Stimulated activated CD8-positive, alpha-beta memory T cell treated with anti-CD3 and anti-CD28 coated beads, Interleukin-4, amount 100 ng/mL, for 1 hour (primary cell): ENCODE data around the gene NUDT1.

Experiments
- DNase-seq, 2 donors: peaks; one replicate each; pipeline ENCODE4 v3.0.0-alpha.2; 2020; ENCODE audit warnings: low read depth in 2 of 2, low spot score in 1 of 2

The NUDT1 gene

DNA sequence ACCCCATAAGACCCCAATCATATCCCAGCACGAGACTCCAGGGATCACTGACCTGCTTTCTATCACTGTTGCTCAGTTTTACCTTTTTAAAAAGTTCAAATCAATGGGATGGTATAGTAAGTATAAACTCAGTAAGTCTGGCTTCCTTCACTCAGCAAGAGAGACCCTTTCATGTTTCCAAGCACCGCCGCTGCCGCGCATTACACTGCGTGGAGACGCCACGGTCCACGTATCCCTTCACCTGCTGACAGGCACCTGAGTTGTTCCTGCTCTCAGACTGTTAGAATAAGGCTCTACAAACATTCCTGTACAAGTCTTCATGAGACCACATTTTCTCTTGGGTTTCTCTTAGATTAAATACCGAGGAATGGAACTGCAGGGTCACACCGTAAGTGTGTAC, 37.6 kb upstream of the NUDT1 start:
- DNase-seq = no peak

DNA sequence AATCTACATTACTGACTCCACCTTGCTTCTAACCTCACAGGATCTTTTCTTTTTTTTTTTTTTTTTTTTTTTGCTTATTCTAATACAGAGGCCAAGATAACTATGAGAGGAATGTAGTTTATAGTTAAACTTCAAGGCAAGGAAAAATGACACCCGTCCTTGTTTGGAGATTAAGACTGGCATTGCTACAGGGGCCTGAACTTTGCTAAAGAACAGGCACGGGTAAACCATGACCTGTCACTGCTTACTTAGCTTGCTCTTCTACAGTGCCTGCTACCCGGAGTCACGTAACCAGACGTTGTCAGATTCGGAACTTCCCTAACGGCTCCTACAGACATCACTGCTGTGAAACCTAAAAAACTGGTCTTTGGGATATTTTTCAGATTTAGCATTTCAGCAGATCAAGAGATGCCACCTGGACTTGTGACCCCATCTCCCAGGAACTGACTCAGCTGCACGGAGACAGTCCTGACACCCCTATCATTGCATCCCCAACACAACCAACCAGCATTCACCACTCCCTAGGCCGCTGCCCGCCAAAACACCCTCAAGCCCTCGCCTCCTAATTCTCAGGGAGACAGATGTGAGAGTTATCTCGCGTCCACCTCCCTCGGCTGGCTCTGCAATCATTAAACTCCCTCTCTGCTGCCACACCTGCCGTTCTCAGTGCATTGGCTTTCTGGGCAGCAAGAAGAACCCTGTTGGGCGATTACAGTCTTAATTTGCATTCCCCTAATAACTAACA, 36.8 kb upstream of the NUDT1 start:
- no peak for DNase-seq

- DNase-seq = no peak
These were observed 33.3 kb upstream of the NUDT1 start for GRCh38 chr7:2208712-2209111.

GRCh38 chr7:2209146-2209960, 32.7 kb upstream of the NUDT1 start:
- DNase-seq = no peak

DNA sequence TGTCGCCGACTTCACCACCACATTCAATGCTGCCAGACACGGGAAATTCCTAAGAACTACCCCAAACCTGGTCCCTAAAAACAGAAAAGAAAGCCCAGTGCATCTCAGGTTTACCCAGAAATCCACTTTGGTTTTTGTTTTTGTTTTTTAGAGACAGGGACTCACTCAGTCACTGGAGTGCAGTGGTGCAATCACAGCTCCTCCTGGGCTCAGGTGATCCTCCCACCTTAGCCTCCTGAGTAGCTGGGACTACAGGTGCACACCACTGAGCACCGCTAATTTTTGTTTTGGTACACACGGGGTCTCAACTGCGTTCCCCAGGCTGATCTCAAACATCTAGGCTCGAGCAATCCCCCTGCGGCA, 32.1 kb upstream of the NUDT1 start:
- DNase-seq = no peak

GRCh38 chr7:2210551-2211258, 31.3 kb upstream of the NUDT1 start:
- DNase-seq = no peak

DNA sequence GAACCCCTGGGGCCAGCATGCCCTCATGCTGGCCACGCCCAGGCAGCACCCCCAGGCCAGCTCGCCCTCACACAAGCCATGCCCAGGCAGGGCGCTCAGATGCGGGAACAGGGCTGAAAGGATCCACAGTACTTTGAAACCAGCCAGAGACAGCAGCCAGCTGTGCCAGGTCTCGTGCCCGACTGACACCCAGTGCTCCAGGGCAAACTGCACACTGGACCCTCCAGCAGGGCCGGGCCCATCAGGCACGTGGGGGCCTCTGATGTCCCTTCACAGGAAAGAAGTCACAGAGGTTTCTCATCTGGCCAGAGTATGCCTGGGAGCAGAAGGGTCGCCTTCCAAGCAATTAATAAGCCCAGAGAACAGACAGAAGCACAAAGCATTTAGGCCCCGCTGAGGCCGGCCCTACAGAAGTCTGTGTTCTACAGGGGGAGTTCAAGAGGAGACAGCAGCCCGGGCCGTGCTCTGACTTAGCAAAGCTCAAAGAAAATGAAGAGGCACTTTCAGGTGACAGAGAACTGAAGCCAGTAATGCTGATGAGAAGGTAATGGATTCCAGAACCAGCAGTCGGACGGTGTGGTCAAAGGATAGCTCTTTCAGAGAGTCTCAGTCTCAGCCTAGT, 30.7 kb upstream of the NUDT1 start:
- no peak for DNase-seq

GRCh38 chr7:2211926-2212325, 30.1 kb upstream of the NUDT1 start:
- DNase-seq = no peak

DNA sequence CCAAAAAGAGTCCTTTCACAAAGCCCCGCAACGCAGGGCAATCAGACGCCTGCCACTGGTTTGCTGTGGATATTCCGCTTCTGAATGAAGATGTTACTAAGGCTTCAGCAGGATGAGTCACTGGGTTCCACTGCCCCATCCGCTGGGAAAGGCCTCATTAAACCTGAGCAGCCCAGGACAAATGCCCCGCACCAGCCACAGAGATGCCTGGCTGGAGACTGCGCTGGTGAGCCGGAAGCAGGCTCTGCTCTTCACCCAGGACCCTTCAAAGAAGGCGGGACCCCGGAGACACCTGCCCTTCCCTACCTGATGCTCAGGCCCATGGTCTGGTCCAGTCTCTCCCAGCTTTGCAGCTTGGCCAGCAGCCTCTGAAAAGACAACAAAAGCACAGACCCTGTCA, 29.1 kb upstream of the NUDT1 start:
- no peak for DNase-seq

DNA sequence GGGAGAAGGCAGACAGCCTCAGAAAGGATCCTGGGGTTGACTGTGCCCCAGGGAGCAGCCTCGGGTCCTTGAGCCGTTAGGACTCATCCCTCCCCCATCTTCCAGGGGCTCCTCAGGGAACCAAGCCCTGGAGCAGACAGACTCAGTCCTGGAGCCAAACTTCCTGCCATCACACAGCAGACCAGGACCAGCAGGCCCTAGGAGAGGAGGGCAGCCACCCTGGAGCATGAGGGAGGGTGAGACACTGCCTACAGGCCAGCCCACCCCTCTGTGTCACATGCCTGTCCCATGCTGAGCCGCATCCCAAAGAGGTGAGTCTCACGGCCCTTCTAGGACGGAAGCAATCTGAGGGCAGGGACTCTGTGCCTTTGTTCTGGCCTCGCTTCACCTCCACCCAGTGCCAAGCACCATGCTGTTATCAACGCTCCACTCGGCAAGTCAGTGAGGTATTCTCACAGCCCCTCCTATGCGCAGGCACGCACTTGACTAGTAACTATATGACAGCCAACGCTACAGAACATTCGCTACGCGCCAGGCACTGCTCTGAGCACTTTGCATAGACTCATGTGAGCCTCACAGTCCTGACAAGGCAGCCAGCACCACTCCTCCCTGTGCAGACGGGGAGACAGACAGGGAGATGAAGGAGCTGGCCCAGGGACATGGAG, 28.3 kb upstream of the NUDT1 start:
- DNase-seq = no peak

DNA sequence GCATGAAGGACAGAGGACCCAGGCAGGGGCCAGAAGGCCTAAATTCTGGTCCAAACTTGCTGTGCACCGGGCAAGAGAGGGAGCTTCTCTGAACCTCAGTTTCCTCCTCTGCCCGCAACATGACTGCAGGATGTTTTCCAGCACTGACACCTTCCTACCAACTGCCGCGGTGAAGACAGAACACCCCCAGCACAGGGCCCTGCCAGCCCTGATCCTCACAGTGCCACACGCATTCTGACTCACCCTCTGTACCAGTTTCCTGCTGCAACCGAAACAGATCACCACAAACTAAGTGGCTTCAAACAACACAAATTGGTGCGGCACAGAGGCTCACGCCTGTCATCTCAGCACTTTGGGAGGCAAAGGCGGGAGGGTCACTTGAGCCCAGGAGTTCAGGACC, 27.4 kb upstream of the NUDT1 start:
- no peak for DNase-seq

DNA sequence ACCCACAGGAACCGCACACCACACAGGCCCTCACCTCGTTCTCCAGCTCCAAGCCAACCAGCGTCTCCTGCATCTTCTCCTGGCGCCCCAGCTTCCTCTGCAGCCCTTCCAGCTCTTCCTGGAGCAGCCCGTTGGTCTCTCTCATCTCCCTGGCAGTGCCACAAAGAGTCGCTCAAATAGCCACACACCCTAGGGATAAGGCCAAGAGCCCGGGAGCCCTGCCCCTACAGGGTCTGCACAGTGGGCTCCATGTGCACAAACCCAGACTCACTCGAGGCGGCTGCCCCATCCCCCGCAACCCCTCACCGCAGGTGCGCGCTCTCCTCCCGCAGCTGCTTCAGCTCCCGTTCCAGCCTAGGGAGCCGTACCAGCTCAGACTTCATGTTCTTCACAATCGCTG, 26.2 kb upstream of the NUDT1 start:
- DNase-seq = no peak

GRCh38 chr7:2217206-2217605, 24.8 kb upstream of the NUDT1 start:
- no peak for DNase-seq

GRCh38 chr7:2217716-2218443, 24.1 kb upstream of the NUDT1 start:
- DNase-seq = no peak

GRCh38 chr7:2218444-2218785, 23.6 kb upstream of the NUDT1 start:
- DNase-seq = no peak

GRCh38 chr7:2219136-2219535, 22.9 kb upstream of the NUDT1 start:
- no peak for DNase-seq

- DNase-seq = no peak
These were observed 22.4 kb upstream of the NUDT1 start for GRCh38 chr7:2219606-2220005.

DNA sequence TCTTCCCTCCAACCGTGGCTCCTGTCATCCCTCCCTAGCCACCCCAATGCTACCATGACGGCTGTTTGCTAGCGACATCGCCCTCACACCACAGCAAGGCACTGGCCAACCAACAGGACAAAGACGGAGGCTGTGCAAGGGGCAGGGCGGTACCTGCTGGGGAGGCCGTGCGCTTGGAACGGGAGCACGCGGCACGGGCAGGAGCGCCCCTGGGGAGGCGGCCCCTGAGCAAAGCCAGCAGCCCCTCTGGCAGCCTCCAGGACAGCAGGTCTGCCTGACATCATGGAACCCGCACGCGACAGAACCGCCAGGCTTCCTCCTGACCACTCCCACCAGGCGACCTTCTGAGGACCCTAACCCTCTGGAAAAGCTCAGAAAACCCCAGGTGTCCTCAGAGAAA, 22.0 kb upstream of the NUDT1 start:
- DNase-seq = no peak

- DNase-seq = no peak
These were observed 21.5 kb upstream of the NUDT1 start for GRCh38 chr7:2220506-2220905.

DNA sequence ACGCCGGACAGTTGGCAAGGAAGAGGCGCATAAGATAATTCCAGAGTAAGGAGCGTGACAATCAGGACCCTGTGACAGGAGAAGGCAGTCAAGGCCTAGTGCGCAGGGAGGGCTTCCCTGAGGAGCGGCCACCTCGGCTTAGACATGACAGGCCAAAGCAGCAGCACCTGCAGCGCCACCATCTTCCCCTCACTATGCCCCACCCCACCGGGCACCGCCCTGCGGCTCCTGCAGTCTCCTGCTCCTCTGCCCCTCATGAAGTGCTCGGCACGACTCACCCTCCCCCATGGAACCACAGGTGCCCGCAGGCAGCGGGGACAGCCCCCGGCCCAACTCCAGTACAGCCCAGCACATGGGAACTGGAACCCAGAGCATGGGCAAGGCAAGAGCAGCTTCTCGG, 21.1 kb upstream of the NUDT1 start:
- DNase-seq = no peak

- no peak for DNase-seq
These were observed 19.5 kb upstream of the NUDT1 start for GRCh38 chr7:2222516-2222915.
